Measurements from ENCODE around the gene AP5Z1. TPM values are rescaled to one million over a fixed set of nuclear protein-coding genes. Genes with fewer than 3 reads are reported as not detected.

AP5Z1 gene
- total RNA-seq, 1 experiment from 2014 or later = 38.3 TPM

DNA sequence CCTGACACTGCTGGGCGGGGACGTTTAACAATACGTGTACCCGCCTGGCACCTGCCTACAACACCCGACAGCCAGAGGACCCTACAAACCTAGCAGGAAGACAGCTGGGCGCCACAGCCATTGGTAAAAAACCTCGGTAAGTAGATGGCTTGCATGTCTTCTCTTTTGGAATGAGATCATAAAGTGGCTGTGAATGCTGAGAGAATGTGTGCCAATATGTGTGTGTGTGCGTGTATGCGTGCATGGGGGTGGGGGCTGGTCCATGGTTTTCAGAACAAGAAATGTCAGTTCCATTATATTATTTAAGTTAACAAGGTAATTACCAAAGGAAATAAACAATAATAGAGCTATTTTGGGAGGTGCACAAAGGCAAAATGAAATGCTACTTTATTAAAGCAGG is 47.3 kb downstream of the AP5Z1 start:
- no peak overlapping the region for H3K4ac ChIP-seq (ENCODE audit: low read depth, low read length)
- H2AK5ac ChIP-seq (ENCODE audit: insufficient read length, low read length) = no peak overlapping the region
- H3K18ac ChIP-seq (ENCODE audit: insufficient read length, low read depth, low read length) = no peak overlapping the region
- no peak overlapping the region for H2AFZ ChIP-seq (ENCODE audit: low read length)
- no peak for DNase-seq
- no peaks in the 10 kb centered on the region for H3K4me1 ChIP-seq (ENCODE audit: insufficient read depth, low read length)
- H2BK12ac ChIP-seq (ENCODE audit: insufficient read length, low read depth, low read length) = no peak overlapping the region
- no peaks in the 10 kb centered on the region; the same call in 1 of the 2 replicates for H3K27me3 Mint-ChIP-seq (ENCODE audit: low read depth)
- no peak overlapping the region for H3K4me2 ChIP-seq (ENCODE audit: insufficient read depth, insufficient read length, low read length)
- TF ChIP-seq, protein P1, sequence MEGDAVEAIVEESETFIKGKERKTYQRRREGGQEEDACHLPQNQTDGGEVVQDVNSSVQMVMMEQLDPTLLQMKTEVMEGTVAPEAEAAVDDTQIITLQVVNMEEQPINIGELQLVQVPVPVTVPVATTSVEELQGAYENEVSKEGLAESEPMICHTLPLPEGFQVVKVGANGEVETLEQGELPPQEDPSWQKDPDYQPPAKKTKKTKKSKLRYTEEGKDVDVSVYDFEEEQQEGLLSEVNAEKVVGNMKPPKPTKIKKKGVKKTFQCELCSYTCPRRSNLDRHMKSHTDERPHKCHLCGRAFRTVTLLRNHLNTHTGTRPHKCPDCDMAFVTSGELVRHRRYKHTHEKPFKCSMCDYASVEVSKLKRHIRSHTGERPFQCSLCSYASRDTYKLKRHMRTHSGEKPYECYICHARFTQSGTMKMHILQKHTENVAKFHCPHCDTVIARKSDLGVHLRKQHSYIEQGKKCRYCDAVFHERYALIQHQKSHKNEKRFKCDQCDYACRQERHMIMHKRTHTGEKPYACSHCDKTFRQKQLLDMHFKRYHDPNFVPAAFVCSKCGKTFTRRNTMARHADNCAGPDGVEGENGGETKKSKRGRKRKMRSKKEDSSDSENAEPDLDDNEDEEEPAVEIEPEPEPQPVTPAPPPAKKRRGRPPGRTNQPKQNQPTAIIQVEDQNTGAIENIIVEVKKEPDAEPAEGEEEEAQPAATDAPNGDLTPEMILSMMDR (conservative IDR thresholded peaks at IDR 0.05) = no peak
- no peak overlapping the region for H4K91ac ChIP-seq (ENCODE audit: insufficient read length, low read depth, low read length)
- no peaks in the 10 kb centered on the region for H3K27me3 ChIP-seq (ENCODE audit: insufficient read depth, low read length)
- H3K79me1 ChIP-seq (ENCODE audit: insufficient read depth, low read depth, low read length, poor library complexity, severe bottlenecking) = no peaks in the 10 kb centered on the region
- no peak overlapping the region for H2BK15ac ChIP-seq (ENCODE audit: low read depth, low read length)
- no peak overlapping the region for H3K27ac Mint-ChIP-seq
- no peak overlapping the region; the same call in 1 of the 2 replicates for H3K14ac ChIP-seq (ENCODE audit: insufficient read depth, low read length)
- H3K9me3 ChIP-seq (ENCODE audit: control insufficient read depth, low read depth, low read length) = no peaks in the 10 kb centered on the region
- H4K20me1 ChIP-seq (ENCODE audit: control insufficient read depth, insufficient read depth, insufficient read length) = no peaks in the 10 kb centered on the region
- H4K8ac ChIP-seq (replicated peaks; ENCODE audit: insufficient read length, low read depth, low read length) = no peak overlapping the region
- no peak overlapping the region for H4K5ac ChIP-seq (ENCODE audit: insufficient read length, low read depth, low read length)
- no peak overlapping the region for H3K9ac ChIP-seq (ENCODE audit: extremely low read depth, insufficient read length, low read length)
- no peaks in the 10 kb centered on the region for H3K4me1 Mint-ChIP-seq
- H2BK120ac ChIP-seq (ENCODE audit: low read depth, low read length, poor library complexity, severe bottlenecking) = no peak overlapping the region
- H2BK5ac ChIP-seq (ENCODE audit: insufficient read length, low read length) = no peak overlapping the region
- no peak overlapping the region for H3K56ac ChIP-seq (ENCODE audit: insufficient read length, low read depth, low read length)
- no peak overlapping the region for H3K23ac ChIP-seq (ENCODE audit: insufficient read length, low read depth, low read length)
- no peaks in the 10 kb centered on the region; a peak in 1 of 7 replicates for H3K36me3 Mint-ChIP-seq (ENCODE audit: insufficient read depth in 1 of 3, low read depth in 3 of 3)
- H3K9me3 Mint-ChIP-seq = no peaks in the 10 kb centered on the region
- no peak overlapping the region for H3K27ac ChIP-seq (ENCODE audit: insufficient read length, low read depth, low read length)
- no peak overlapping the region for H2BK20ac ChIP-seq (ENCODE audit: low read depth, low read length, poor library complexity, severe bottlenecking)
- no peaks in the 10 kb centered on the region for H3K79me2 ChIP-seq (ENCODE audit: insufficient read depth, low read length)
- H3T11ph ChIP-seq (ENCODE audit: low read length) = no peak overlapping the region
- WGBS (ENCODE audit: extremely low coverage, insufficient read length, low lambda C conversion rate) = no CpG with 5 or more reads among the region's 9 CpGs
- no peak overlapping the region for H3K4me3 Mint-ChIP-seq
- no peaks in the 10 kb centered on the region for H3K23me2 ChIP-seq (ENCODE audit: insufficient read length, low read depth, low read length, poor library complexity, severe bottlenecking)

Data from H9 (cell line).